Activated CD8-positive, alpha-beta T cell treated with anti-CD3 and anti-CD28 coated beads for 36 hours (primary cell): Measurements from ENCODE around the gene ADAMTS9. TPM values are rescaled to one million over a fixed set of nuclear protein-coding genes. Genes with fewer than 3 reads are reported as not detected.

ENCODE experiments used
- ATAC-seq: fragments of 200-7000 bp; cut with Tn5 transposase; one replicate; pipeline ENCODE4 v1.10.0; 2021; ENCODE audit warnings: mild to moderate bottlenecking, moderate library complexity
- CTCF ChIA-PET: fragments of 350-600 bp; sonication (Branson Sonifier 250); formaldehyde crosslinking; loops from one replicate; lab custom pipeline; 2021; ENCODE audit warnings: antibody characterized with exemption; lab: Charles Lee
- POLR2A ChIA-PET: fragments of 350-600 bp; sonication (Branson Sonifier 250); formaldehyde crosslinking; loops from one replicate; lab custom pipeline; 2021; ENCODE audit warnings: antibody characterized with exemption; lab: Charles Lee
- DNase-seq: peaks from one replicate; pipeline ENCODE4 v3.0.0-alpha.2; 2020
- H3K27ac Mint-ChIP-seq: one replicate; pipeline ENCODE4 v1.8.0; 2021; ENCODE audit warnings: mild to moderate bottlenecking, mixed read lengths
- H3K27me3 Mint-ChIP-seq: one replicate; pipeline ENCODE4 v1.8.0; 2021; ENCODE audit warnings: mixed read lengths
- H3K36me3 Mint-ChIP-seq: one replicate; pipeline ENCODE4 v1.8.0; 2021; ENCODE audit warnings: low read depth, mixed read lengths
- H3K4me1 Mint-ChIP-seq: one replicate; pipeline ENCODE4 v1.8.0; 2021; ENCODE audit warnings: low read depth, mixed read lengths
- H3K4me3 Mint-ChIP-seq: one replicate; pipeline ENCODE4 v1.8.0; 2021; ENCODE audit warnings: mild to moderate bottlenecking, moderate library complexity, mixed read lengths
- H3K9me3 Mint-ChIP-seq: one replicate; pipeline ENCODE4 v1.8.0; 2021; ENCODE audit warnings: mixed read lengths
- intact Hi-C: fragments of 100-400 bp; cut with micrococcal nuclease; formaldehyde crosslinking; loops from one replicate; pipeline ENCODE4 v1.10.0; 2022
- total RNA-seq, 2 experiments: library from RNA; stranded (reverse); gene quantifications; one replicate each; pipeline ENCODE4 v1.2.3, GENCODE V29; 2021
- TF ChIP-seq, protein P1 (sequence below): fragments of 200-600 bp; IDR thresholded peaks from one replicate; pipeline ENCODE4 v1.8.0; 2022; ENCODE audit warnings: antibody characterized with exemption, mild to moderate bottlenecking

ADAMTS9 gene
- total RNA-seq, 2 experiments from 2014 or later, result not detected

- Mint-ChIP-seq H3K36me3 (no peaks in the 10 kb centered on the region), H3K27ac (no peak overlapping the region), H3K9me3 (no peaks in the 10 kb centered on the region), H3K4me3 (no peak overlapping the region), H3K27me3 (peaks cover 2% of the 10 kb centered on the region), H3K4me1 (peaks cover 2% of the 10 kb centered on the region)
- intact Hi-C loops, result no loop called here
- ATAC-seq (no peak), DNase-seq (no peak)
- ChIA-PET POLR2A (no interaction called here), CTCF (no interaction called here)
- TF ChIP-seq, protein P1, sequence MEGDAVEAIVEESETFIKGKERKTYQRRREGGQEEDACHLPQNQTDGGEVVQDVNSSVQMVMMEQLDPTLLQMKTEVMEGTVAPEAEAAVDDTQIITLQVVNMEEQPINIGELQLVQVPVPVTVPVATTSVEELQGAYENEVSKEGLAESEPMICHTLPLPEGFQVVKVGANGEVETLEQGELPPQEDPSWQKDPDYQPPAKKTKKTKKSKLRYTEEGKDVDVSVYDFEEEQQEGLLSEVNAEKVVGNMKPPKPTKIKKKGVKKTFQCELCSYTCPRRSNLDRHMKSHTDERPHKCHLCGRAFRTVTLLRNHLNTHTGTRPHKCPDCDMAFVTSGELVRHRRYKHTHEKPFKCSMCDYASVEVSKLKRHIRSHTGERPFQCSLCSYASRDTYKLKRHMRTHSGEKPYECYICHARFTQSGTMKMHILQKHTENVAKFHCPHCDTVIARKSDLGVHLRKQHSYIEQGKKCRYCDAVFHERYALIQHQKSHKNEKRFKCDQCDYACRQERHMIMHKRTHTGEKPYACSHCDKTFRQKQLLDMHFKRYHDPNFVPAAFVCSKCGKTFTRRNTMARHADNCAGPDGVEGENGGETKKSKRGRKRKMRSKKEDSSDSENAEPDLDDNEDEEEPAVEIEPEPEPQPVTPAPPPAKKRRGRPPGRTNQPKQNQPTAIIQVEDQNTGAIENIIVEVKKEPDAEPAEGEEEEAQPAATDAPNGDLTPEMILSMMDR, result no peak
Observed at GRCh38 chr3:64502284-64502683, 185.5 kb downstream of the ADAMTS9 start.

GRCh38 chr3:64501298-64501906 lies 186.4 kb downstream of the ADAMTS9 start:
- Mint-ChIP-seq H3K27me3 (peaks cover 2% of the 10 kb centered on the region), H3K4me3 (no peak overlapping the region), H3K9me3 (no peaks in the 10 kb centered on the region), H3K36me3 (no peaks in the 10 kb centered on the region), H3K27ac (no peak overlapping the region), H3K4me1 (peaks cover 2% of the 10 kb centered on the region)
- no peak for DNase-seq
- no peak for ATAC-seq
- ChIA-PET CTCF (interaction anchor here (1.2 kb wide), 1 partner anchor 16 kb away, joined by 3 read pairs; no protein-coding TSS in a partner anchor), POLR2A (no interaction called here)
- intact Hi-C loops, result no loop called here
- TF ChIP-seq, protein P1, result no peak

GRCh38 chr3:64496786-64497490 lies 190.9 kb downstream of the ADAMTS9 start:
- H3K9me3 Mint-ChIP-seq, result no peaks in the 10 kb centered on the region
- DNase-seq (no peak), ATAC-seq (no peak)
- TF ChIP-seq, protein P1, result no peak
- no peaks in the 10 kb centered on the region for H3K4me1 Mint-ChIP-seq
- ChIA-PET CTCF (no interaction called here), POLR2A (no interaction called here)
- H3K4me3 Mint-ChIP-seq, result no peak overlapping the region
- H3K36me3 Mint-ChIP-seq, result no peaks in the 10 kb centered on the region
- H3K27ac Mint-ChIP-seq, result no peak overlapping the region
- intact Hi-C loops, result no loop called here
- H3K27me3 Mint-ChIP-seq, result peaks cover 9% of the 10 kb centered on the region

DNA sequence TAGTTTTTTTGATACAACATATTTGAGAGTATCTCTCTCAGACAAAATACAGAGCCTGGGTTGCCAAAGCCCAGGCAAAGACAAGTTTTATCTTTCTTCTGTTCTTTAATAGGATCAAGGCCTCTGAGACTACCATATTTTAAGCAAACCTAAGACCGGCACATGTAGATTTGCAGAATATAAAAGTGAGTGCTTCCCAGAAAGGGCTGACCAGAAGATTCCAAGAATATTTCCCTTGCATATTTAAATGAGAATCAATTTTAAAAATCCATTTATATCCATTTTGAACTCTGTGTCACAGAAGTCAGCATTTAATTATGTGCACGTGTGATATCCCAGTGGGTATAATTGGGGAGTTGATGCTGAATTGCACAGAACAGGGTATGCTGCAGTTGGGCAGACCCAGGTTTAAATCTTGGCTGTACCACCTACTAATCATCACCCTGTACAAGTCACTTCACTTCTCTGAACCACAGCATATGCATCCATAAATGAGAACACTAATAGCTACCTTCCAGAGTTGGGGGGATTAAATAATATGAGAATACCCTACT lies 191.9 kb downstream of the ADAMTS9 start:
- Mint-ChIP-seq H3K9me3 (no peaks in the 10 kb centered on the region), H3K27me3 (peaks cover 14% of the 10 kb centered on the region), H3K27ac (no peak overlapping the region), H3K4me3 (no peak overlapping the region), H3K4me1 (no peaks in the 10 kb centered on the region), H3K36me3 (no peaks in the 10 kb centered on the region)
- ChIA-PET CTCF (no interaction called here), POLR2A (no interaction called here)
- no peak for ATAC-seq
- intact Hi-C loops, result no loop called here
- TF ChIP-seq, protein P1, result no peak
- DNase-seq, result no peak
